Measurements from ENCODE around the gene ANKRD23. TPM values are rescaled to one million over a fixed set of nuclear protein-coding genes. Genes with fewer than 3 reads are reported as not detected.

ANKRD23 gene
- total RNA-seq: 10 to 100 TPM in 2 of 3 donors, 1 to 10 TPM in 1; 8.3 to 11.2 (median 10.1) TPM
- 8.5 TPM for total RNA-seq (2013)

GRCh38 chr2:96843538-96844268, at the start of gene ANKRD23:
Gene ANKRD23 (minus strand): TSS chr2:96844021. CDS start chr2:96843992, 29 bp downstream.
- H3K27me3 ChIP-seq (ENCODE audit: control insufficient read depth, insufficient read depth, low read length): no peaks in the 10 kb centered on the region
- H3K27ac ChIP-seq (ENCODE audit: low read length): no peak within 1 kb of the TSS
- H3K9me3 ChIP-seq (ENCODE audit: control insufficient read depth, insufficient read depth, low read length): no peaks in the 10 kb centered on the region
- H3K27ac Mint-ChIP-seq: peak within 1 kb of the TSS; percentile 14 to 45
- no peaks in the 10 kb centered on the region for H3K27me3 Mint-ChIP-seq (ENCODE audit: low read depth in 2 of 2)
- intact Hi-C loops (cut with micrococcal nuclease): no loop called here
- peaks cover 11 to 25% of the 10 kb centered on the region in 2 donors for H3K4me1 Mint-ChIP-seq
- no peak for TF ChIP-seq CTCF (IDR thresholded peaks at IDR 0.05)
- peaks cover 17% of the 10 kb centered on the region for H3K4me1 ChIP-seq (ENCODE audit: control insufficient read depth, insufficient read depth, low read length)
- H3K4me3 Mint-ChIP-seq: no peak within 1 kb of the TSS
- DNase-seq (no peak), ATAC-seq (no peak)
- H3K9me3 Mint-ChIP-seq: no peaks in the 10 kb centered on the region
- peaks cover 12% of the 10 kb centered on the region for H3K36me3 ChIP-seq (ENCODE audit: control insufficient read depth, insufficient read depth, low read length)
- H3K4me3 ChIP-seq (ENCODE audit: low read length): no peak within 1 kb of the TSS
- 97% methylated on average over 14 of the region's 14 CpGs for WGBS (ENCODE audit: insufficient coverage)
- no peaks in the 10 kb centered on the region for H3K36me3 Mint-ChIP-seq

- DNase-seq: peak in 1 of 2 donors; percentile 67
- 62% methylated on average over 11 of the region's 11 CpGs for WGBS (ENCODE audit: insufficient coverage)
- Mint-ChIP-seq H3K36me3 (no peaks in the 10 kb centered on the region), H3K9me3 (no peaks in the 10 kb centered on the region), H3K27me3 (ENCODE audit: low read depth in 2 of 2) (no peaks in the 10 kb centered on the region), H3K4me1 (peaks cover 32 to 53% of the 10 kb centered on the region in 2 donors), H3K4me3 (no peak overlapping the region), H3K27ac (peak overlapping the region in 1 of 2 donors; percentile 77)
- Histone ChIP-seq H3K4me1 (ENCODE audit: control insufficient read depth, insufficient read depth, low read length) (peaks cover 42% of the 10 kb centered on the region), H3K27me3 (ENCODE audit: control insufficient read depth, insufficient read depth, low read length) (no peaks in the 10 kb centered on the region), H3K36me3 (ENCODE audit: control insufficient read depth, insufficient read depth, low read length) (no peaks in the 10 kb centered on the region), H3K27ac (ENCODE audit: low read length) (no peak overlapping the region), H3K4me3 (ENCODE audit: low read length) (no peak overlapping the region), H3K9me3 (ENCODE audit: control insufficient read depth, insufficient read depth, low read length) (no peaks in the 10 kb centered on the region)
- TF ChIP-seq CTCF (IDR thresholded peaks at IDR 0.05): no peak
- ATAC-seq: peak; percentile 72 to 88 (median 73)
- intact Hi-C loops (cut with micrococcal nuclease): no loop called here
These were observed 47.9 kb upstream of the ANKRD23 start for GRCh38 chr2:96891591-96892333.

GRCh38 chr2:96890726-96891385, 47.0 kb upstream of the ANKRD23 start:
- H3K4me1 Mint-ChIP-seq: peaks cover 25 to 50% of the 10 kb centered on the region in 2 donors
- no peak overlapping the region for H3K4me3 ChIP-seq (ENCODE audit: low read length)
- ATAC-seq (no peak), DNase-seq (no peak)
- peaks cover 40% of the 10 kb centered on the region for H3K4me1 ChIP-seq (ENCODE audit: control insufficient read depth, insufficient read depth, low read length)
- H3K9me3 ChIP-seq (ENCODE audit: control insufficient read depth, insufficient read depth, low read length): no peaks in the 10 kb centered on the region
- H3K9me3 Mint-ChIP-seq: no peaks in the 10 kb centered on the region
- intact Hi-C loops (cut with micrococcal nuclease): no loop called here
- no peaks in the 10 kb centered on the region for H3K36me3 Mint-ChIP-seq
- peak overlapping the region in 1 of 2 donors; percentile 77 for H3K27ac Mint-ChIP-seq
- H3K27ac ChIP-seq (ENCODE audit: low read length): no peak overlapping the region
- H3K36me3 ChIP-seq (ENCODE audit: control insufficient read depth, insufficient read depth, low read length): no peaks in the 10 kb centered on the region
- 89% methylated on average over 6 of the region's 6 CpGs for WGBS (ENCODE audit: insufficient coverage)
- no peaks in the 10 kb centered on the region for H3K27me3 Mint-ChIP-seq (ENCODE audit: low read depth in 2 of 2)
- no peak for TF ChIP-seq CTCF (IDR thresholded peaks at IDR 0.05)
- H3K4me3 Mint-ChIP-seq: no peak overlapping the region
- no peaks in the 10 kb centered on the region for H3K27me3 ChIP-seq (ENCODE audit: control insufficient read depth, insufficient read depth, low read length)

All from natural killer cell (primary cell).